Hepatocyte (in vitro differentiated cells): ENCODE results near the gene CDRT4.

Experiments used
- EZH2 ChIP-seq: fragments of 200-600 bp; sonication (generic); IDR thresholded peaks from 2 replicates; pipeline ENCODE4 v1.6.1; 2016; ENCODE audit warnings: antibody characterized with exemption, mild to moderate bottlenecking, borderline replicate concordance
- EZH2phosphoT487 ChIP-seq: fragments of 200-600 bp; sonication (generic); IDR thresholded peaks from one replicate; pipeline ENCODE4 v1.6.1; 2018; ENCODE audit warnings: antibody characterized with exemption, mild to moderate bottlenecking, low read depth, moderate library complexity; ENCODE audit not compliant: unreplicated experiment, severe bottlenecking
- TF ChIP-seq, protein P1 (sequence below): fragments of 200-600 bp; sonication (generic); IDR thresholded peaks from 2 replicates; pipeline ENCODE4 v1.5.1; 2016; ENCODE audit warnings: antibody characterized with exemption, mild to moderate bottlenecking; ENCODE audit not compliant: poor library complexity

DNA sequence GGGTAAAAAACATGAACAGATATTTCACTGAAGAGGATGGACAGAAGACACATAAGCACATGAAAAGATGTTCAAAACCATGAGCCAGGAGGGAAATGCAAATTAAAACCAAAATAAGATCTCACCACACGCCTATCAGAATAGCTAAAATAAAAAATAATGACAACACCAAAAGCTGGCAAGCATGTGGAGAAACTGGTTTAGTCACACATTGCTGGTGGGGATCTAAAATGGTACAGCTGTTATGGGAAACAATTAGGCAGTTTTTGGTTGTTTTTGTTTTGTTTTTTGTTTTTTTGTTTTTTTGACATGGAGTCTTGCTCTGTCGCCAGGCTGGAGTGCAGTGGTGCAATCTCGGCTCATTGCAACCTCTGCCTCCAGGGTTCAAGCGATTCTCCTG lies 81.3 kb downstream of the CDRT4 start:
- TF ChIP-seq, protein P1, sequence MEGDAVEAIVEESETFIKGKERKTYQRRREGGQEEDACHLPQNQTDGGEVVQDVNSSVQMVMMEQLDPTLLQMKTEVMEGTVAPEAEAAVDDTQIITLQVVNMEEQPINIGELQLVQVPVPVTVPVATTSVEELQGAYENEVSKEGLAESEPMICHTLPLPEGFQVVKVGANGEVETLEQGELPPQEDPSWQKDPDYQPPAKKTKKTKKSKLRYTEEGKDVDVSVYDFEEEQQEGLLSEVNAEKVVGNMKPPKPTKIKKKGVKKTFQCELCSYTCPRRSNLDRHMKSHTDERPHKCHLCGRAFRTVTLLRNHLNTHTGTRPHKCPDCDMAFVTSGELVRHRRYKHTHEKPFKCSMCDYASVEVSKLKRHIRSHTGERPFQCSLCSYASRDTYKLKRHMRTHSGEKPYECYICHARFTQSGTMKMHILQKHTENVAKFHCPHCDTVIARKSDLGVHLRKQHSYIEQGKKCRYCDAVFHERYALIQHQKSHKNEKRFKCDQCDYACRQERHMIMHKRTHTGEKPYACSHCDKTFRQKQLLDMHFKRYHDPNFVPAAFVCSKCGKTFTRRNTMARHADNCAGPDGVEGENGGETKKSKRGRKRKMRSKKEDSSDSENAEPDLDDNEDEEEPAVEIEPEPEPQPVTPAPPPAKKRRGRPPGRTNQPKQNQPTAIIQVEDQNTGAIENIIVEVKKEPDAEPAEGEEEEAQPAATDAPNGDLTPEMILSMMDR: no peak
- no peak for TF ChIP-seq EZH2
- no peak for TF ChIP-seq EZH2phosphoT487
